Peyer's patch (tissue), 4 donors: ENCODE data around the gene MSX2.

Source experiments
- POLR2A ChIP-seq, 2 donors: fragments of 450-650 bp; IDR thresholded peaks; one replicate each; pipeline ENCODE4 v1.5.1; 2017; ENCODE audit warnings: antibody characterized with exemption in 2 of 2, mild to moderate bottlenecking in 2 of 2, moderate library complexity in 2 of 2
- TF ChIP-seq, protein P1 (sequence below), 6 experiments: fragments of 450-650 bp in 4 of 6; fragments of 200-600 bp in 2 of 6; sonication (generic) in 1 of 6; IDR thresholded peaks; one replicate each; pipeline ENCODE4 v1.5.1; 2017 to 2019; ENCODE audit warnings: antibody characterized with exemption in 6 of 6, mild to moderate bottlenecking in 3 of 6, moderate library complexity in 1 of 6

DNA sequence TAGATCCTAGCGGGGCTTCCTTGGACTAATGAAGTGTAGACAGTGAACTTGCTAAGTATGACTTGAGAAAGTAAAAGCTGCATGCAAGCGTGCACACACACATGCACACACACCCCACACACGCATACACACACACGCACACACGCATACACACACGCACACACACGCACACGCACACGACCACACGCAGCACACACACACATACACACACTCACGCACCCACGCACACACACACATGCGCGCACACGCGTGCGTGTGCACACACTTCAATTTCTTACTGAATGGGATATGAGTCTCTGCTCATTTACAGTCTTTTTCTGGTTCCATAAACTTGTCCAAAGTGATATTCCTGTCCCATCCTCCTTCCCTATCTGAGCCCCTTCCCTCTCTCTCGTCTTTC is 41.2 kb downstream of the MSX2 start:
- TF ChIP-seq, protein P1, sequence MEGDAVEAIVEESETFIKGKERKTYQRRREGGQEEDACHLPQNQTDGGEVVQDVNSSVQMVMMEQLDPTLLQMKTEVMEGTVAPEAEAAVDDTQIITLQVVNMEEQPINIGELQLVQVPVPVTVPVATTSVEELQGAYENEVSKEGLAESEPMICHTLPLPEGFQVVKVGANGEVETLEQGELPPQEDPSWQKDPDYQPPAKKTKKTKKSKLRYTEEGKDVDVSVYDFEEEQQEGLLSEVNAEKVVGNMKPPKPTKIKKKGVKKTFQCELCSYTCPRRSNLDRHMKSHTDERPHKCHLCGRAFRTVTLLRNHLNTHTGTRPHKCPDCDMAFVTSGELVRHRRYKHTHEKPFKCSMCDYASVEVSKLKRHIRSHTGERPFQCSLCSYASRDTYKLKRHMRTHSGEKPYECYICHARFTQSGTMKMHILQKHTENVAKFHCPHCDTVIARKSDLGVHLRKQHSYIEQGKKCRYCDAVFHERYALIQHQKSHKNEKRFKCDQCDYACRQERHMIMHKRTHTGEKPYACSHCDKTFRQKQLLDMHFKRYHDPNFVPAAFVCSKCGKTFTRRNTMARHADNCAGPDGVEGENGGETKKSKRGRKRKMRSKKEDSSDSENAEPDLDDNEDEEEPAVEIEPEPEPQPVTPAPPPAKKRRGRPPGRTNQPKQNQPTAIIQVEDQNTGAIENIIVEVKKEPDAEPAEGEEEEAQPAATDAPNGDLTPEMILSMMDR (IDR thresholded peaks at IDR 0.05), result no peak
- TF ChIP-seq POLR2A (IDR thresholded peaks at IDR 0.05), result no peak
